Transverse colon (tissue), 4 donors: ENCODE measurements around the gene ENTHD1. TPM values are rescaled to one million over a fixed set of nuclear protein-coding genes. Genes with fewer than 3 reads are reported as not detected.
"Not testable (repeated sequence)": the region's sequence is repeated elsewhere in the genome, so short reads cannot be mapped to it uniquely, and the experiment has no call there.

Source experiments
- DNase-seq: peaks from one replicate; pipeline ENCODE4 v3.0.0-alpha.2; 2019
- H3K27ac ChIP-seq, 4 donors: fragments of 200-600 bp; sonication (generic); 2 replicates each; pipeline ENCODE4 v1.5.1; 2016 to 2018; ENCODE audit warnings: inconsistent platforms in 4 of 4
- H3K27me3 ChIP-seq: fragments of 200-600 bp; sonication (generic); 2 replicates; pipeline ENCODE4 v1.5.1; 2017; ENCODE audit warnings: inconsistent platforms
- H3K36me3 ChIP-seq, 4 donors: fragments of 200-600 bp; sonication (generic); 2 replicates each; pipeline ENCODE4 v1.5.1; 2017 to 2019; ENCODE audit warnings: inconsistent platforms in 4 of 4
- H3K4me1 ChIP-seq, 4 donors: fragments of 200-600 bp; sonication (generic); 2 replicates each; pipeline ENCODE4 v1.5.1; 2017 to 2020; ENCODE audit warnings: inconsistent platforms in 4 of 4
- H3K4me3 ChIP-seq, 4 donors: fragments of 200-600 bp; sonication (generic); 1 replicate in 1 of 4; 2 replicates in 3 of 4; pipeline versions ENCODE4 v1.5.1 to v1.6.1; 2017 to 2019; ENCODE audit warnings: inconsistent platforms in 4 of 4
- H3K9me3 ChIP-seq, 2 donors: fragments of 200-600 bp; sonication (generic); 2 replicates each; pipeline ENCODE4 v1.5.1; 2017 to 2019; ENCODE audit warnings: inconsistent platforms in 2 of 2
- CTCF ChIP-seq, 5 experiments: fragments of 200-600 bp in 3 of 5; fragments of 450-650 bp in 2 of 5; sonication (generic) in 3 of 5; IDR thresholded peaks; 1 replicate in 2 of 5; 2 replicates in 3 of 5; pipeline ENCODE4 v1.5.1; 2016 to 2017; ENCODE audit warnings: antibody characterized with exemption in 5 of 5, inconsistent platforms in 3 of 5, mild to moderate bottlenecking in 2 of 5, moderate library complexity in 1 of 5
- EP300 ChIP-seq: sonication (generic); formaldehyde crosslinking; IDR thresholded peaks from one replicate; pipeline ENCODE4 v1.6.1; 2017; ENCODE audit warnings: antibody characterized with exemption, low read depth
- POLR2A ChIP-seq: fragments of 450-650 bp; IDR thresholded peaks from one replicate; pipeline ENCODE4 v1.6.1; 2016; ENCODE audit warnings: antibody characterized with exemption, mild to moderate bottlenecking, moderate library complexity
- POLR2AphosphoS5 ChIP-seq, 3 donors: sonication (generic); formaldehyde crosslinking; IDR thresholded peaks; one replicate each; pipeline ENCODE4 v1.6.1; 2016; ENCODE audit warnings: antibody characterized with exemption in 3 of 3
- WGBS, 2 donors: methylation state at CpG; one replicate each; pipeline ENCODE4 v1.1.5; 2018; ENCODE audit warnings: low coverage in 1 of 2; 5-methylcytosine and 5-hydroxymethylcytosine counted together
- in situ Hi-C, 4 donors: fragments of 200-750 bp; cut with MboI; loops; one replicate each; pipeline versions ENCODE4 v1.15.0 to v1.15.1; 2017; ENCODE audit warnings: low sequenced_read_pairs in 3 of 4, low pct_ligation_motif_present in 1 of 4, low pct_unique_long_range_greater_than_20kb in 1 of 4
- intact Hi-C: fragments of 100-400 bp; cut with DNase I; formaldehyde crosslinking; loops from one replicate; pipeline ENCODE4 v1.15.1; 2023; ENCODE audit warnings: low total_unique reads
- total RNA-seq, 4 donors: library from RNA; depleted of rRNA; stranded (reverse); fragments of >200 nt; gene quantifications; one replicate each; pipeline ENCODE4 v1.1.0, GENCODE V29; 2016

ENTHD1 gene
- total RNA-seq, 4 donors from 2014 or later, result not detected

- H3K36me3 ChIP-seq, result no peaks in the 10 kb centered on the region
- in situ Hi-C loops (no loop called here), intact Hi-C loops (no loop called here)
- 89 to 90% methylated on average over 3 of the region's 3 CpGs for WGBS, 2 donors
- H3K27me3 ChIP-seq, result peaks cover 35% of the 10 kb centered on the region
- no peaks in the 10 kb centered on the region for H3K4me1 ChIP-seq
- no peak overlapping the region for H3K4me3 ChIP-seq
- no peaks in the 10 kb centered on the region for H3K9me3 ChIP-seq
- no peak overlapping the region for H3K27ac ChIP-seq
- DNase-seq, result no peak
- TF ChIP-seq POLR2AphosphoS5 (IDR thresholded peaks at IDR 0.05) (no peak), EP300 (no peak), CTCF (IDR thresholded peaks at IDR 0.05) (no peak), POLR2A (no peak)
Measured at GRCh38 chr22:39847477-39847876, 46.1 kb downstream of the ENTHD1 start.

DNA sequence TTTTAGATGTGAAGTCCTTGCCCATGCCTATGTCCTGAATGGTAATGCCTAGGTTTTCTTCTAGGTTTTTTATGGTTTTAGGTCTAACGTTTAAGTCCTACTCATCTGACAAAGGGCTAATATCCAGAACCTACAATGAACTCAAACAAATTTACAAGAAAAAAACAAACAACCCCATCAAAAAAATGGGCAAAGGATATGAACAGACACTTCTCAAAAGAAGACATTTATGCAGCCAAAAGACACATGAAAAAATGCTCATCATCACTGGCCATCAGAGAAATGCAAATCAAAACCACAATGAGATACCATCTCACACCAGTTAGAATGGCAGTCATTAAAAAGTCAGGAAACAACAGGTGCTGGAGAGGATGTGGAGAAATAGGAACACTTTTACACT, 47.0 kb downstream of the ENTHD1 start:
- H3K9me3 ChIP-seq, H3K4me1 ChIP-seq, H3K4me3 ChIP-seq, intact Hi-C loops, H3K27ac ChIP-seq, DNase-seq, H3K36me3 ChIP-seq, in situ Hi-C loops: not testable (repeated sequence)
- 60 to 74% methylated on average over 1 of the region's 1 CpG for WGBS, 2 donors
- H3K27me3 ChIP-seq, result peaks cover 25% of the 10 kb centered on the region

DNA sequence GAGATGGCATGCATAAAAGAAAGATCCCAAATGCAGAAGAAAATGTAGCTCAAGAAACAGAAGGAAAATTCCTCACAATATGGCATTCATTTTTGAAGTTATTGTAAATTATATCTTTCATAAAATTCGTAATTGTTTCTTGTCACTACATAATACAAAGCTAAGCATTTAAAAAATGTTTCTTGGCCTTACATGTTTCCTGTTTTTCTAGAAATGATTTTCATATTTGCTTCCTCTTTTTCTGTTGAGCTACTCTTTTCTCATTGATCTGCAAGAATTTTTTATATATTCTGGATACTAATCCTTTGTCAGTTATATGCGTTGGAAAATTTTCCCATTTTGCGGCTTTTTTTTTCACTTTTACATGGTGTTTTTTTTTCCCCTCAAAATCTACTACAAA, 48.0 kb downstream of the ENTHD1 start:
- DNase-seq, result no peak
- WGBS, 2 donors, result 67 to 84% methylated on average over 3 of the region's 3 CpGs
- no peaks in the 10 kb centered on the region for H3K4me1 ChIP-seq
- no peak overlapping the region for H3K4me3 ChIP-seq
- TF ChIP-seq CTCF (IDR thresholded peaks at IDR 0.05) (no peak), POLR2A (no peak), EP300 (no peak), POLR2AphosphoS5 (IDR thresholded peaks at IDR 0.05) (no peak)
- intact Hi-C loops, result no loop called here
- in situ Hi-C loops, result no loop called here
- no peaks in the 10 kb centered on the region for H3K9me3 ChIP-seq
- no peaks in the 10 kb centered on the region for H3K36me3 ChIP-seq
- peaks cover 22% of the 10 kb centered on the region for H3K27me3 ChIP-seq
- H3K27ac ChIP-seq, result no peak overlapping the region

DNA sequence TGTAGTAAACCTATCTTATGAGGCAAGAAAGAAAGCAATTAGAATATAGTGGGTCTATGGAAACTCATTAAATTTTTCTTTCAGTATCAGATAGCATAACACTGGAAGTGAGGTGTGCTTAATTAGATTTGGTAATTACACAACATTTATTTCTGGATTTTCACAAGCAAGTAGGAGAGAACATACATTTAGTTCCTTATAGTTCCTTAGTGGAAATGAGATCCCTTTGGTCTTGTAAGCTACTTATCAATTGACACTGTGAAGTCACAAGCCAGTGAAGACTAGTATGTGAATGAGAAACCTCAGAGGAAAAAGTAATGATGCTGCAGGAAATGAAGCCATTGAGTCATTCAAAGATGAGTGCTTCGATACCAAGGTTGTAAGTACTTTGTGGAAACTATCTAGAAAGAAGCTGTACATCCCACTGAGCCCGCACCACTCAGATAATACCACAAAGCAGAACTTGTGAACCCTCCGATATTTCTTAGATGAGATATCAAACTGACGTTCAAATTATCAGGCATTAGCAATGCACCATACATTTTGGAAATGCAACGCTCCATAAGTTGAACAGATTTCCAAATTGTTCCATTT, 53.5 kb downstream of the ENTHD1 start:
- intact Hi-C loops, result no loop called here
- no peak for TF ChIP-seq EP300
- no peak for TF ChIP-seq POLR2AphosphoS5 (IDR thresholded peaks at IDR 0.05)
- TF ChIP-seq CTCF (IDR thresholded peaks at IDR 0.05), result no peak
- TF ChIP-seq POLR2A, result no peak
- no peaks in the 10 kb centered on the region for H3K9me3 ChIP-seq
- H3K4me1 ChIP-seq, result no peaks in the 10 kb centered on the region
- WGBS, 2 donors, result 79 to 93% methylated on average over 5 of the region's 5 CpGs
- DNase-seq, result no peak
- no peaks in the 10 kb centered on the region for H3K36me3 ChIP-seq
- peaks cover 17% of the 10 kb centered on the region for H3K27me3 ChIP-seq
- no peak overlapping the region for H3K4me3 ChIP-seq
- in situ Hi-C loops, result no loop called here
- H3K27ac ChIP-seq, result no peak overlapping the region

DNA sequence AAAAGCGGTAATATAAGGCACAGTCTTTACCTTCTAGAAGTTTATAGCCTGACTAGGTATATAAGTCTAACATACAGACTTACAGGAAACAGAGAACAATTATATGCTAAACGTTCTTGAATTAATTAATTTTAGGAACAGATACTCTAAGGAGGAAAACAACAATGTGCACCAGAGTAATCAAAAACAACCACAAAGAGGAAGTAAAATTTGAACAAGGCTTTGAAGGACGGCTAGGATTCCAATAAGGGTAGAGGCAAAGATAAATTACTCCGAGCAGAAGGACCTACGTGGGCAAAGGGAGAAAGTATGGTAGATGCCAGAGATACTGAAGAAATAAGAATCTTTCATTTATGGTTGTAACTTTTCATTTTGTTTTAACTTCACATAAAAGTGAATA, 54.4 kb downstream of the ENTHD1 start:
- H3K27ac ChIP-seq, result no peak overlapping the region
- no peaks in the 10 kb centered on the region for H3K4me1 ChIP-seq
- no peak for TF ChIP-seq CTCF (IDR thresholded peaks at IDR 0.05)
- intact Hi-C loops (no loop called here), in situ Hi-C loops (no loop called here)
- 60 to 64% methylated on average over 5 of the region's 5 CpGs for WGBS, 2 donors
- H3K27me3 ChIP-seq, result peaks cover 18% of the 10 kb centered on the region
- DNase-seq, result no peak
- H3K36me3 ChIP-seq, result no peaks in the 10 kb centered on the region
- H3K4me3 ChIP-seq, result no peak overlapping the region
- no peaks in the 10 kb centered on the region for H3K9me3 ChIP-seq
